Activated CD4-positive, CD25-positive, alpha-beta regulatory T cell treated with anti-CD3 and anti-CD28 coated beads, Interleukin-2, amount 50 U/mL, for 24 hours (primary cell): ENCODE data around the gene NDUFB6.
"Not testable (repeated sequence)": the region's sequence is repeated elsewhere in the genome, so short reads cannot be mapped to it uniquely, and the experiment has no call there.

Experiments used
- ATAC-seq, 2 donors: fragments of 150-1000 bp; cut with Tn5 transposase; one replicate each; pipeline ENCODE4 v1.10.0; 2021; ENCODE audit warnings: mild to moderate bottlenecking in 1 of 2, moderate library complexity in 1 of 2

Gene NDUFB6

DNA sequence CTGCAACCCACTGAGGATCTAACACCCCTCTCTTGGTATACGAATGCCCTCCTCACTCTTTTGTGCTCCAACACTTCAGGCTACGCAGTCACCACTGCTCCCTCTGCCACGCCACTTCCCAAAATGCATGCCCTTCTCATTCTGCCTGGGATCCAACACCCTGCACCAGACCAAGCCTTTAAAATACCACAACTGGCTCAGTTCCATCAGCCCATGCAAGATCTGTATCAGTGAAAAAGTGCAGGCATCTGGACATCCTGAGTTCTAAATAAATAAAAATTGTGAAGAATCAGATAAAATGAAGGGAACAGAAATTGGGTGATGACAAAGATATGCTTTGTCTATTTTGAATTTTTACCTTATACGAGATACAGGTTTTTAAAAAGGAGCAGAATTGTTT is 2.7 kb downstream of the NDUFB6 start:
- ATAC-seq = no peak

DNA sequence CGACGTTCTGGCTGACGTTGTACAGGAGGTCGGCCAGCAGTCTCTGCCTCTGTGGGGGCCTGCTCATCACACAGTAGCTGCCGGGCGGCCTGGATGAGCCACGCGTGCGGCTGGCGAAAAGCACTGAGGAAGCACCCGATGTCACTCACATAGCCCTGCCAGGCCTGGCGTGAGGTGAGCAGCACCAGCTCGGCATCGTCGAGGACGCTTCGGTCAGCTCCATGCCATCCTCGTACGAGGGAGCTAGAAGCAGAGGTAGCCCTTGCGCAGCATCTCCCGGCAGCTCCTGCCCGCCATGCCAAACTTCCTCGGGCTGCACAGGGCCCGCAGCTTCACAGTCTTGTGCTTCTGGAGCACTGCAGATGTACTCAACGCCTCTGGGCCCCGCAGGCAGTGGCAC is 6.2 kb downstream of the NDUFB6 start:
- no peak for ATAC-seq

DNA sequence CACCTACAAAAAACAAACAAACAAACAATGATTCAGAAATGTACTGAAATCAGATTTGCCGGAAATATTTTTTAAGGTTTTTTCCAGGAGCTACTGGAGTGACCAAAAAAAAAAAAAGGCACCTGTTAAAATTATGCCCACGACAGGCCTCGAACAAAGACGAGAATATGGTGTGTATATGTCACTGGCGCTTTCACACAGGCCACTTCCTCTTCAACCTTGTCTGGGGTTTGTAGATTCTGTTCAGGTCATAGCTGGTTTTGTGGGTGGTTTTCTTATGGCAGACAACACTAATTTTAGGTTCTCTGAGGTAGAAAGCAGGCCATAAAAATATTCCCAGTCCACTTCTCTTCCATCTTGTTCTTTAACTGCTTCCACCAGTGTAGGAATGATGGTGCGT is 7.0 kb downstream of the NDUFB6 start:
- no peak for ATAC-seq

DNA sequence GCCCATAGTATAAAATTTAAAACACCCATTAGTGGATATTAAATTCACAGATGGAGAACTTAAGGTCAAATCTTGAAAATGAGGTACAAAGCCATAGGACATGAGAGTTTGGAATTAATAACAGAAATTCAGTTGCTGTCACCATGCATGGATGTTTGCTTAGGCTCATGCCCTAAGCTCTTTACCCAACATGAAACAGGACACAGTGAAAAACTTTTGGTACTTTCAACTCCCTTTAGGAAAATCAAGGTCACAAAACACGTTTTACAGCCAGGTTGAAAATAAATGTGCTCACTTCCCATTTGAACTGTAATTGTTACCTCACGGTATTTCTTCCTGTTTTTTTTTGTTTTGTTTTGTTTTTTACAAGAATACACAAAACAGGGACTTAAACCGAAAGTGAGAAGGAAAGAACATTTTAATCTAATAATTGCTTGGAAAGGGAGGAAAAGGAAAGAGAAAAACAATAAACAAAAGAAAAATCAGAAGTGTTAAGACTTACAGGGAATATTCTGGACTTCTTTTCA is 14.5 kb downstream of the NDUFB6 start:
- no peak for ATAC-seq

DNA sequence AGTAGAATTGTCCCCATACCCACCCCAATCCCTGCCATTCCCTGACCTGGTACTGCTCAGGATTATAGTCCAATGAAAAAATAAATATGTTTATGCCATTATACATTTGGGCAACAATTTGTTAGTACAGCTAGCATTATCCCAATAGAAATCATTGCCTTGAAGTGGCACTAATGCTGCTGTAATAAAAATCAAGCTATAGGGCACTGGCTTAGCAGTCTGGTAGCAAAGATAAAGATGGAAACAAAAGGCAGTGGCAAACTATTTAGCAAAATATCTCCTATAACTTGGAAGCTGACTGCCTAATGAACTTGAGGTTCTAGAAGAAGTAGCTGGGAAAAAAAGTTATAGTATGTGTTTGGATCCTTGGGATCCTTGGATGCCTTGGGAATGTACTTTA is 18.4 kb downstream of the NDUFB6 start:
- ATAC-seq = no peak

DNA sequence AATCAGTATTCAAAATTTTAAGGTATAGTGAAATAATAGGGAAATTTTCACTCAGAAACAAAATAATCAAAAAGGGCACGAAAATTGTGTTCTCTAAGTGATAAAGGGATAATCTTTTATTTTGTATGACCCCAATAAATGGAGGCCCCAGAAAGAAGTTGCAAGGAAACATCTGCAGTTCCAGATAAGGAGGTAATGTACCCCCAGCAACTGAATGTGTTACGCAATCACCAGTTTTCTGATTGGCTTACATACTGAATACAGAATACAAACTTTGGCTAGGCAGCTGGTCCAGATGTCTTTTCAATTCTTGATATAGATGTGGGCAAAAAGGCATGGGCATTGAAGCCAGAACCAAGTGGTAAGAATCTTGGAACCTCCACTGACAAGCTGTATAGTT is 18.9 kb downstream of the NDUFB6 start:
- ATAC-seq = no peak

DNA sequence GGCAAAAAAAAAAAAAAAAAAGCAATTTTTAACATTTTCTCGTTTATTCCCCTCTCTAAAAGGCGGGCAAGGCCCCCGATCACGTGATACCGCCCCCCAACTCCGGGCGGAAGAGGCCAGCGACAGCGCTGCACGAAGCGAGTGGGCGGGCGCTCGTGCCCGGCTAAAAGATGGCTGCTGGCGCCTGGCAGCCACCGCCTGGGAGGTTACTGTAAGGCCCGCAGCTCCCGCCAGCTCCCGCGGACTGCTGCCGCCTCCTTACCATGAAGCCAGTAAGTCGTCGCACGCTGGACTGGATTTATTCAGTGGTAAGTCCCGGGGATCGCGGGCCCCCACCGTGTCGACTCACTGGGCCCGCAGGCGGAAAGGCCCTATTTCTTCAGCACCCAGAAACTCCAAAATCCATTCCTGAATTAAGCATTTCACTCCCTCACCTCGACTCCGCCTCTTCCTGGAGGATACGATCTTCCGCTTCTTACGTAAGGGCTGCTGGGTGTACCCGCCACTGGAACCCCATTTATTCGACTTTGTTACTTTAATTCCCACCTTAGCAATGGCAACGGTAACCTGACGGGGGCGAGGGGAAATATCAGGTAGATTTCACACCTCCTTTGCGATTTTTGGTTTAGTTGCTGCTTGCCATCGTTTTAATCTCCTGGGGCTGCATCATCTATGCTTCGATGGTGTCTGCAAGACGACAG is 20.6 kb downstream of the NDUFB6 start, which contains the start of the genes SMIM27 and TOPORS:
Gene SMIM27 (plus strand): TSS at position 156 of the 701 bp plus-strand sequence. CDS start 108 bp downstream, at position 264.
Gene TOPORS (minus strand): TSS at position 415 of the 701 bp plus-strand sequence. CDS start 150 bp downstream, at position 265.
- peak; percentile 77 for ATAC-seq

DNA sequence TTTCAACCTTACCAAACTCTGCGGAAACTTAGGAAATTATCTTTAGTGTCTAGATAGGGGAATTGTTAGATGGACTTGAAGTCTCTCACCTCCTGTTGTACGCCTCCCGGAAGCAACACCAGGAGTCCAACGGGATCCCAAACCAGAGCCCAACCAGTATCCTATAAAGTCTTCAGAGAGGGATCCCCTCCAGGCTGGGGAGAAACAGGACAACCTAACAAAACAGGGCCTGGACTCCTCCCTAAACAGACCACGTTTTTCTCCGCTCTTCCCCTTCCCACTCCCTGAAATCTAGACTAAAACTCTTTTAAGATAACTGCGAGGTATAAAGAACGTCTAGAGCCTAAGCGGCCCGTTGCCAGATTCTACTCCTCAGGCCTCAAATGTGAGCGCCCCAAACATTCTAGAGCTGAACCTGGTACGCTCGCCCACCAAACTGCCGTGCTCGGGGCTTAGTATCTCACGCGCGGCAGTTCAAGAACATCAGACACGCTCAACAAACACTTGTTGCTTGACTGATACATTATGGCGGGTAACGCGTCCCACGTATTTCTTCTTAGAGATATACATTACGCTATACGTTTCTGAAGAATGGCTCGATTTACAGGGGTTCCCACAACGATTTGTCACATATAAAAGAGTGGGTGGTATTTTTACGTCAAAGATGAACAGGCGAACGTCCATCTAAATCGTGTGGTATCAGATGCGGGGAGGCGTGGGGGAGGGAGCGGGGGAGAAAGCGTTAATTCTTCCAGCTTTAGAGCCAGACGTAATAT is 21.5 kb downstream of the NDUFB6 start:
- peak; percentile 41 to 50 for ATAC-seq

DNA sequence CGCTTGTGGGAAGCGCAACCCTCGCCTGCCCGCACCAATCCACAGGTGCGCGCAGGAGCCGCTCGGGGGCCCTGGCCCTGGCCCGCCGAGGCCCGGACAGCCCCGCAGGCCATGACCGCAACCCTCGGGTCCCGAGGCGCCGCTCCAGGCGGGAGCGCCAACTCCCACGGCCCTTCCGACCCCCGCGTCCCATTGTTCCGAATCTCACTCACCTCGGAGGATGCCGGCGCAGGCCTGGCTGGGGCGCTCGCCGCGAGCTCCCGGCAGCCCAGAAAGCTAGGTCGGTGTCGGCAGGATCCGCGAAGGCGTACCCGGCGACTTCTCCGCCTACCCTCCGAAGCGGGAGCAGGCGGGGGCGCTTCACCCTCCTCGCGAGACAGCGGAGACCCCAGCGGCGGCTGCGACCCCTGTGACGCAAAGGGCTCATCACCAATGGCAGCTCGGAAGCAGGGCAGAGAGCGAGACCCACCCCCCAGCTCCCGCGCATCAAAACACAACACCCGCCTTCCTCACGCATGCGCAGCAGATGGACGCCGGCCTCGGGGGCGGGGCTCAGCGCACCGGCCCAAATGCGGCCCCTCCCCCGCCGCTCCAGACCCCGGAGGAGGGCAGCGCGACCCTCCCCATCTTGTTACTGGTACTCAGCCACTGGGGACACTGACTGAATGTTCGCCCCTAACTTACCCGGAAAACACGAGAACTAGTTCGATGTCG is 22.2 kb downstream of the NDUFB6 start:
- peak; percentile 68 to 70 for ATAC-seq

DNA sequence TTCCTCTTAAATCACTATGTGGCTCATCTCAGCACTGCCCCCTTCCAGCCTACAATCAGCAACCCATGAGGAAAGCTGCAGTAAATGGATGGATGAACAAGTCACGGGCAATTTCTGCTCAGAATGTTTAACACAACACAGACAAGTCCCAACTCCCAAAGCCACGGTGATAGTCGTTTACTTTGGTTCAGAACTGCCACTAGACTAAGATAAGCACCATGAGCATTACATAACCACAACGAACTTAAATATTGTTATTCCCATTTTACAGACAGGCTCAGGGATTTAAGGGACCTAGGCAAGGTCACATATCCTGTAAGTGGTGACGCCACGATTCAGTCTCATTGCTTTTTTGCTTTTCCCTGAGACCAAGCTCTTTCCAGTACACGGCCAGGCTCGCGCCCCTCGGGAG is 22.8 kb downstream of the NDUFB6 start:
- no peak for ATAC-seq

DNA sequence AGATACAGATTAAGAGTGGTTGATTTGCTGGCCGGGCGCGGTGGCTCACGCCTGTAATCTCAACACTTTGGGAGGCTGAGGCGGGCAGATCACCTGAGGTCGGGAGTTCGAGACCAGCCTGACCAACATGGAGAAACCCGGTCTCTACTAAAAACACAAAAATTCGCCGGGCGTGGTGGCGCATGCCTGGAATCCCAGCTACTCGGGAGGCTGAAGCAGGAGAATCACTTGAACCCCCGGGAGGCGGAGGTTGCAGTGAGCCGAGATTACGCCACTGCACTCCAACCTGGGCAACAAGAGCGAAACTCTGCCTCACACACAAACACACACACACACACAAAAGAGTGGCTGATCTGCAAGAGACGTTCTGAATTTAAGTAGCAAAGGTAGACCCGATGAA is 24.7 kb downstream of the NDUFB6 start:
- not testable (repeated sequence) for ATAC-seq

DNA sequence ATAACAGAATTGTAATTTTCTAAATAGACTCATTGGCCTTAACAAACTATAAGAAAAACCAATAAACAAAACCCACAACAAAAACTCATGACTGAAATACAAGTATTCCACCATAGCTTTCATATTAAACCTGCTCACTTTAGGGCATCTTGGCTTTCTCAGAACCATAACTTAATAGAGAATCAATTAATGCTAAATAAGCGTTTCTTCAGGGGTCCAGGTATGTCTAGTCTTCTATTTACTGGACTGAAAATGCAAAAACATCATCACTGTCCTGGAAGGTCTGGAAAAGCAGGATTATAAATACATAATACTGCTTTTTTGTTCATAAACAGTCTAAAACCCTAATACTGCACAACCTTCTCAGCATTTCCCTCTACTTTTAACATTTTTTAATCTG is 27.1 kb downstream of the NDUFB6 start:
- ATAC-seq = no peak

DNA sequence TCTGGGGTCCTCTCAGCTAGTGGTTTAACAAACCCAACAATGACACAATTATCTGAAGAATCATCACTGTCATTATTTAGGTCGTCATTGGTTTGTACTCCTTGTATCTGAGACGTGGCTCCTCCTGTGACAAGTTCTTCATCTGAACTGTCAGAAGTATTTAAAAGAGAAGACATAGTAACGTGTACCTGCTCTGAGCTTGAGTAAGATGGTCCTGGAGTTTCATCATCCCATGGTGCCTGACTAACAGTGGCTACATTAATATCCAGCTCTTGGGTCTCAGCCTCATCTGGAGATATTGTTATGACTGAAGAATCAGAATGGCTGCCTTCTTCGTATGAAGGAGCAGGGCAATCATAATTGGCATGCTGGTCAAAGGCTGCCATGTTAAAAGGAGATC is 29.9 kb downstream of the NDUFB6 start:
- ATAC-seq = no peak

DNA sequence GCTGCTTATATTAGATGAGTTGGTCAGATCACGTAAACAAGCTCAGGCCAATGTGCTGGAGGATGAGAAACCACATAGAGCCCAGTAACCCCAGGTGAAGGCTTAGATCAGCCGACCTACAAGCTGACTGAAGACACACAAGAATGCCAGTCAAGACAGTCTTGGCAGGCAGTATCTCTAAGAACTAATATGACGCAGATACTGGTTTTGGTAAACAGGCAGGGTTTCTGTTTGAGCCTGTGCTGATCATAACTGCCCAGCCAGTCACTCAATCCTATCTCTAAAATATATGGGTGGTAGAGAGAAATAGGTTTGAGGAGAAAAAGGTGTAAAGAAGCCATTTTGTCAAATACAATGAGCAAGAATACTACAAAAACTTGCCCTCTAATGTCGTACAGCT is 39.1 kb downstream of the NDUFB6 start:
- no peak for ATAC-seq

DNA sequence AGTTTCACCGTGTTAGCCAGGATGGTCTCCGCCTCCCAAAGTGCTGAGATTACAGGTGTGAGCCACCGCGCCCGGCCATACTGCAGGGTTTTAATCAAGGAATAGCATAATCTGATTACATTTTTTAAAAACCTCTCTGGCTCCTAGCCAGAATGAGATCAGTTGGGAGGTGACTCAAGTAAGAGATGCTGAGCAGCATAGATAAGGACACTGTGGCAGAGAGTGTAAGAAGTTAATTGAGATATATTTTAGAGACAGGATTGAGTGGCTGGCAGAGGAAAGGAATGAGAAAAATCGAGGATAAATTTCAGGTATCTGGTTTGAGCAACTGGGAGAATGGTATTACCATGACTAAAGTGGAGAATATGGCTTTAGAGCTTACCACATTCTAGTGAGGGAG is 39.6 kb downstream of the NDUFB6 start:
- ATAC-seq = no peak

DNA sequence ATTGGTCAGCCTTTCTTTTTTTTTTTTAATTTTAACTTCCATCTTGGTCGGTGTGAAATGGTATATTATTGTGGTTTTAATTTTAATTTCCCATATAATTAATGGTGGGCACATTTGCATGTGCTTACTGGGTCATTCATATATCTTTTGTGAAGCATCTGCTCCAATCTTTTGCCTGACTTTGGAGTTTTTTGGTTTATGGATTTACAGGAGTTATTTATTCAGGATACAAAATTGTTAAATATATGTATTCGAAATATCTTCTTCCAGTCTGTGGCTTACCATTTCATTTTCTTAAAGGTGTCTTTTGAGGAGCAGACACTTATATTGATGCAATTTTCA is 46.3 kb downstream of the NDUFB6 start:
- no peak for ATAC-seq

DNA sequence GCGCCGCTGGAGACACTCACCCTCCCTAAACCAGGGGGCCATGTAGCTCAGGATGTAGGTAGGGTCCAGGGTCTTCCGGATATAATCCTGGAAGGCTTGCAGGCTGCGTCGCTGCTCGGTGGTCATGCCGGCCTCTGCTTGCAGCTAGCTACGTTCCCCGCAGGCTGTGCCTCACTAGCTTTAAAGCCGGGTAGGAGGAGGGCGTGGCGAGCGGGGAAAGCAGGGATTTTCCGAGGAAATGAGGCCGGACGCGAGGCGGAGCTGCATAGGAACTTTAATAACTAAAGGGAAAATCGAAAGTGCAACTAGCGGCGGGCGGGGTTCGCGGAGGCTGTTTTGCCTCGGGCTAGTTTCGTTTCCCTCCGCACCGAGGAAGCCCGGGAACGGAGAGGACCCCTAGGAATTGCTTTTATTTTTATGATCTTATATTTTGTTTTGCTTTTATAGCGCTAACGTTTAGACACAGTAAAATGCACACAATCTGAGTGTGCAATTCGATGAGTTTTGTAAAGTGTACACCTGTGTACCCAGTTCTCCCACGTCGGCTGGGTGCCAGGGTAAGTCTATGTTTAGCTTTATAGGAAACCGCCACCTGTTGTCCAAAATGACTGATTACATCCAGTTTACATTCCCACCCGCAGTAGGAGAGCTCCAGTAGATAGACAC is 46.8 kb downstream of the NDUFB6 start, which contains the start of gene RIGI:
Gene RIGI (minus strand): TSS at position 156 of the 666 bp plus-strand sequence. CDS start 30 bp downstream, at position 126.
- peak; percentile 66 to 74 for ATAC-seq

DNA sequence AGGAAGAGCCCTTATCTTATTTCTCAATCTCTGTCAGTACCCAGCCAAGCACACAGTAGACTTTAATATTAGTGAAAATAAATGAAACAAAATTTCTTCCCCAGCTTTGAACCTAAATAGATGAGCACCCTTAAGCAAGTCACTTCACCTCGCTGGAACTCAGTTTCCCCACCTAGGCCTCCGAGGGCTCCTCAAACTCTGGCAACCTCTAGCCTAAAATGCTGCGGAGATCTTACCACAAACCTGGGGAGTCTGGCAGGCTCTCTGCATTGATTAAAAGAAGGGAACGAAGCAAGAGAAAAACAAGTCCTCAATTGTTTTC is 47.3 kb downstream of the NDUFB6 start:
- ATAC-seq = no peak

DNA sequence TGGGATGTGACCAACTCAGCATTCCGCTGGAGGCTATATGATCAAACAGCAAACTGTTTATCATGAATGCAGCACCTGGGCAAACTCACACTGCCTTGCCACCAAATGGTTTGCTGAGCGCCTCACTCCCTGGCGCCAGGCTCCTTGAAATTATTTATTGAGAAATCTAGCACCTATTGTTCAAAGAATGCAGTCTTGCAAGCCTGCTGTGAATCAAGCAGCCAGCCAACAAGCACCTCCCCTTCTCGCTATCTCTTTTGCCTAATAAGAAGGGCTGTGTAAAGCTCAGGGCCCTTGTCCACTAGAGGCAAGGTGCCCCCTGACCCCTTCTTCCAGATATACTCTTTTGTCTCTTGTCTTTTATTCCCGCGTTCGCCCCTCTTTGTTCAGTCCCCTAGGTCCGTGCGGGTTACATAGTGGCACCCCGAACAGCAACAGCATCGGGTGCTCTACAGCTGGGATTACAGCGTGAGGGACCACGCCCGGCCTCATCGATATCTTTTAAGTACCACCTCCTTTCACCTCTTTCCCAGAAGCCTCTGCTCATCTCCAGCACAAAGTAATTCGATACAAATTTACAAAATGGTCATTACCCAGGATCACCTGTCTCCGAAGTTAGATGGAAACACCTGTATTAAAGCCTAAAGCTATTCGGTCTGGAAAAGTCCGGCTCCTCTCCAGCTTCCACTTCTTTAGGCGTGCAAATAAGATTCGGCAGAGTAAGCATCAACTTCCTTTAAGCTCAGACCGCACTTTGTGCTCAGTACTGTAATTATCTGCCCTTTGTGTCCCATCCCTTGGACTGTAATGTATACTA is 47.9 kb downstream of the NDUFB6 start:
- ATAC-seq = peak; percentile 30 to 53

DNA sequence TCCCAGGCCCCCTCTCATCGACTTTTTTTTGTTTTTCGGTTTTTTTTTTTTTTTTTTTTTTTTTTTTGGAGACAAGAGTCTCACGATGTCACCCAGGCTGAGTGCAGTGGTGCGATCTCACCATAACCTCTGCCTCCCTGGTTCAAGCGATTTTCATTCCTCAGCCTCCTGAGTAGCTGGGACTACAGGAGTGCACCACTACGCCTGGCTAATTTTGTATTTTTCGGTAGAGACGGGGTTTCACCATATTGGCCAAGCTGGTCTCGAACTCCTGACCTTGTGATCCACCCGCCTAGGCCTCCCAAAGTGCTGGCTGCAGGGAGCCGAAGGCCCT is 48.4 kb downstream of the NDUFB6 start:
- not testable (repeated sequence) for ATAC-seq

DNA sequence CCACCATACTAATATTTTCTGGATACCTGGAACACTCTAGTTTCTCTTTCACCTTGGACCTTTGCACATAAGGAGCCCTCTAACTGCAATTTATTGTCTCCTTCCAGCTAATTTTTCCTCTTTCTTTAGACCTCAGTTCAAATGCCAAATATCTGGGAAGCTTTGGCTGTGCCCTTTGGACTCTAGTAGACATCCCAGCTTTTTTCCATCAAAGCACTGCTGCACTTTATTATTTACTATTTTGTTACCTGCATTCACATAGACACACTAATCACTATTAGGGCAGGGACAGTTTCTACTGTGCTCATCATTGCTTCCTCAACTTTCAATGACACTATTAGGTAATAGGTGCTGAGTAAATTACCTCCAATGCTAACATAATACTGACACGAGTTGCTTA is 49.0 kb downstream of the NDUFB6 start:
- no peak for ATAC-seq

DNA sequence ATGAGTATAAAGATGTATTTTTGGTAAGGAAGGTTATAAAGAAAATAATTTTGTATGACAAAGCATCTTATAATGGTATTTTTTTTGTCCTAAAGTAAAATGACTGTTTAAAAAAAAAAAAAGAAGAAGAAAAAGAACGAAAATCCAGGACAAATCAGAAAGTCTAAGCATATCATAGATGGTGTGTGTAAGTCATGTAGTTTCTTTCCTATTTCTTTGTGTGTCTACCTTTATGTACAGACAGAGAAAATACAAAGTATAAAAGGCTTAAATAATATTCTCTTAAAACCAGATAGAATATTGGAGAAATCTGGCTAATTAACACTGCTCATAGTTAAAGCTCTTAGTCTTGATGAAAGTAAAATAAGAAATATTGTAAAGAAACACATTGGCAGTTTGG is 54.7 kb downstream of the NDUFB6 start:
- no peak for ATAC-seq
